ENCODE measurements around the gene ATG2A. TPM values are rescaled to one million over a fixed set of nuclear protein-coding genes. Genes with fewer than 3 reads are reported as not detected.
A peak's percentile ranks its signal among the peaks of the same experiment; 100 is the strongest.

ATG2A gene
- total and polyA plus RNA-seq, 9 of the 15 experiments (the other 6 are each of a cell fraction or from before 2014, with no cell fraction given) = 0.25 to 45.9 (median 5.2) TPM

GRCh38 chr11:64888729-64889511 lies 28.1 kb downstream of the ATG2A start (continued):
- TF ChIP-seq PBX2 (CRISPR knock-in tag; IDR thresholded peaks at IDR 0.05; ENCODE audit: low read depth) = no peak
- TF ChIP-seq PBX2 (tag; conservative IDR thresholded peaks at IDR 0.05; ENCODE audit: low read depth) = no peak
- no peak for TF ChIP-seq ZNF232 (CRISPR knock-in tag; IDR thresholded peaks at IDR 0.05)
- no peak for TF ChIP-seq BRCA1 (IDR thresholded peaks at IDR 0.05)
- TF ChIP-seq BRCA1 (CRISPR knock-in tag; IDR thresholded peaks at IDR 0.05) = no peak
- no peak for TF ChIP-seq ZFP1 (CRISPR knock-in tag; IDR thresholded peaks at IDR 0.05)
- TF ChIP-seq ESRRA (IDR thresholded peaks at IDR 0.05; ENCODE audit: borderline replicate concordance, low read depth) = peak; percentile 69; the same call in 1 of the 2 replicates
- TF ChIP-seq MAX (CRISPR knock-in tag; IDR thresholded peaks at IDR 0.05) = no peak
- TF ChIP-seq TEAD2 (tag; IDR thresholded peaks at IDR 0.05) = no peak
- no peak for TF ChIP-seq HNRNPH1 (optimal IDR thresholded peaks at IDR 0.05; ENCODE audit: low read depth, low read length)
- no peak for TF ChIP-seq CBX2 (IDR thresholded peaks at IDR 0.05; ENCODE audit: insufficient read depth, low read length, poor library complexity, severe bottlenecking)
- TF ChIP-seq ZNF212 (CRISPR knock-in tag; IDR thresholded peaks at IDR 0.05) = no peak
- TF ChIP-seq AFF4 (CRISPR knock-in tag; IDR thresholded peaks at IDR 0.05) = no peak; the same call in 1 of the 2 replicates
- peak; percentile 51; the same call in 1 of the 2 replicates for TF ChIP-seq EHMT2 (IDR thresholded peaks at IDR 0.05)
- TF ChIP-seq MEF2D (tag; conservative IDR thresholded peaks at IDR 0.05; ENCODE audit: low read depth) = peak; percentile 40
- TF ChIP-seq MLLT1 (IDR thresholded peaks at IDR 0.05) = 0 out of 4 replicates have a peak, but pooled peaks have one; percentile 34 to 49
- peak; percentile 92 for TF ChIP-seq JUND (IDR thresholded peaks at IDR 0.05; ENCODE audit: borderline replicate concordance, low read depth, low read length)
- peak; percentile 89; the same call in 2 of the 3 replicates for TF ChIP-seq JUND (tag; IDR thresholded peaks at IDR 0.05; ENCODE audit: borderline replicate concordance, low read depth, low read length)
- TF ChIP-seq PPARD (CRISPR knock-in tag; IDR thresholded peaks at IDR 0.05) = no peak
- peak; percentile 90 for TF ChIP-seq ATF7 (IDR thresholded peaks at IDR 0.05)
- TF ChIP-seq ZNF324 (CRISPR knock-in tag; IDR thresholded peaks at IDR 0.05) = no peak; the same call in 1 of the 2 replicates

Data from K562 (cell line).